Tibial nerve (tissue), 4 donors: ENCODE measurements around the gene PFKFB4. TPM values are rescaled to one million over a fixed set of nuclear protein-coding genes. Genes with fewer than 3 reads are reported as not detected.
"Not testable (repeated sequence)": the region's sequence is repeated elsewhere in the genome, so short reads cannot be mapped to it uniquely, and the experiment has no call there.

Experiments used
- DNase-seq, 2 donors: peaks; one replicate each; pipeline ENCODE4 v3.0.0-alpha.2; 2019; ENCODE audit warnings: low spot score in 2 of 2
- H3K27ac ChIP-seq, 4 donors: fragments of 200-600 bp; sonication (generic) in 3 of 4; one replicate each; pipeline ENCODE4 v1.5.1; 2017 to 2019; ENCODE audit warnings: mild to moderate bottlenecking in 1 of 4
- H3K27me3 ChIP-seq, 2 donors: fragments of 200-600 bp; sonication (generic) in 1 of 2; one replicate each; pipeline versions ENCODE4 v1.5.1 to v1.6.0; 2017 to 2019
- H3K36me3 ChIP-seq, 3 donors: fragments of 200-600 bp; sonication (generic); one replicate each; pipeline ENCODE4 v1.5.1; 2018 to 2019
- H3K4me1 ChIP-seq, 4 donors: fragments of 200-600 bp; sonication (generic) in 3 of 4; one replicate each; pipeline ENCODE4 v1.5.1; 2017 to 2019
- H3K4me3 ChIP-seq, 4 donors: fragments of 200-600 bp; sonication (generic) in 3 of 4; one replicate each; pipeline ENCODE4 v1.5.1; 2017 to 2019; ENCODE audit warnings: mild to moderate bottlenecking in 1 of 4, moderate library complexity in 1 of 4
- H3K9me3 ChIP-seq, 4 donors: fragments of 200-600 bp; sonication (generic) in 3 of 4; one replicate each; pipeline ENCODE4 v1.5.1; 2017 to 2019
- EP300 ChIP-seq, 2 donors: sonication (generic); formaldehyde crosslinking; IDR thresholded peaks; one replicate each; pipeline ENCODE4 v1.6.1; 2017; ENCODE audit warnings: antibody characterized with exemption in 2 of 2, mild to moderate bottlenecking in 1 of 2
- POLR2A ChIP-seq, 2 donors: fragments of 450-650 bp; IDR thresholded peaks; one replicate each; pipeline ENCODE4 v1.6.1; 2017; ENCODE audit warnings: antibody characterized with exemption in 2 of 2, mild to moderate bottlenecking in 2 of 2, moderate library complexity in 2 of 2
- WGBS, 2 donors: methylation state at CpG; one replicate each; pipeline ENCODE4 v1.1.5; 2018; 5-methylcytosine and 5-hydroxymethylcytosine counted together
- total RNA-seq, 4 donors: library from RNA; depleted of rRNA; stranded (reverse); fragments of >200 nt; gene quantifications; one replicate each; pipeline ENCODE4 v1.1.0, GENCODE V29; 2016
- TF ChIP-seq, protein P1 (sequence below), 5 experiments: fragments of 200-600 bp in 3 of 5; fragments of 450-650 bp in 2 of 5; sonication (generic) in 3 of 5; IDR thresholded peaks; one replicate each; pipeline ENCODE4 v1.5.1; 2016 to 2019; ENCODE audit warnings: antibody characterized with exemption in 5 of 5, mild to moderate bottlenecking in 3 of 5, moderate library complexity in 2 of 5

The PFKFB4 gene
- total RNA-seq, 4 donors from 2014 or later: 2.2 to 9.0 (median 7.6) TPM

- Histone ChIP-seq H3K9me3 (no peaks in the 10 kb centered on the region), H3K36me3 (peaks cover 0 to 77% (median 4%) of the 10 kb centered on the region in 3 donors), H3K4me3 (no peak overlapping the region), H3K27me3 (no peaks in the 10 kb centered on the region), H3K4me1 (no peaks in the 10 kb centered on the region), H3K27ac (no peak overlapping the region)
- TF ChIP-seq EP300 (IDR thresholded peaks at IDR 0.05) (no peak), POLR2A (IDR thresholded peaks at IDR 0.05) (no peak)
- TF ChIP-seq, protein P1, sequence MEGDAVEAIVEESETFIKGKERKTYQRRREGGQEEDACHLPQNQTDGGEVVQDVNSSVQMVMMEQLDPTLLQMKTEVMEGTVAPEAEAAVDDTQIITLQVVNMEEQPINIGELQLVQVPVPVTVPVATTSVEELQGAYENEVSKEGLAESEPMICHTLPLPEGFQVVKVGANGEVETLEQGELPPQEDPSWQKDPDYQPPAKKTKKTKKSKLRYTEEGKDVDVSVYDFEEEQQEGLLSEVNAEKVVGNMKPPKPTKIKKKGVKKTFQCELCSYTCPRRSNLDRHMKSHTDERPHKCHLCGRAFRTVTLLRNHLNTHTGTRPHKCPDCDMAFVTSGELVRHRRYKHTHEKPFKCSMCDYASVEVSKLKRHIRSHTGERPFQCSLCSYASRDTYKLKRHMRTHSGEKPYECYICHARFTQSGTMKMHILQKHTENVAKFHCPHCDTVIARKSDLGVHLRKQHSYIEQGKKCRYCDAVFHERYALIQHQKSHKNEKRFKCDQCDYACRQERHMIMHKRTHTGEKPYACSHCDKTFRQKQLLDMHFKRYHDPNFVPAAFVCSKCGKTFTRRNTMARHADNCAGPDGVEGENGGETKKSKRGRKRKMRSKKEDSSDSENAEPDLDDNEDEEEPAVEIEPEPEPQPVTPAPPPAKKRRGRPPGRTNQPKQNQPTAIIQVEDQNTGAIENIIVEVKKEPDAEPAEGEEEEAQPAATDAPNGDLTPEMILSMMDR (IDR thresholded peaks at IDR 0.05): no peak
- 82 to 95% methylated on average over 5 of the region's 5 CpGs for WGBS, 2 donors
- no peak for DNase-seq
Observed at GRCh38 chr3:48536785-48537184, 19.8 kb downstream of the PFKFB4 start.

- H3K36me3 ChIP-seq: peaks cover 0 to 77% (median 4%) of the 10 kb centered on the region in 3 donors
- DNase-seq: no peak
- no peak overlapping the region for H3K4me3 ChIP-seq
- H3K27me3 ChIP-seq: no peaks in the 10 kb centered on the region
- H3K4me1 ChIP-seq: no peaks in the 10 kb centered on the region
- WGBS, 2 donors: 84 to 89% methylated on average over 19 of the region's 19 CpGs
- no peak for TF ChIP-seq EP300 (IDR thresholded peaks at IDR 0.05)
- TF ChIP-seq, protein P1 (IDR thresholded peaks at IDR 0.05): no peak
- TF ChIP-seq POLR2A (IDR thresholded peaks at IDR 0.05): no peak
- no peaks in the 10 kb centered on the region for H3K9me3 ChIP-seq
- no peak overlapping the region for H3K27ac ChIP-seq
Observed at GRCh38 chr3:48536116-48536515, 20.5 kb downstream of the PFKFB4 start.

DNA sequence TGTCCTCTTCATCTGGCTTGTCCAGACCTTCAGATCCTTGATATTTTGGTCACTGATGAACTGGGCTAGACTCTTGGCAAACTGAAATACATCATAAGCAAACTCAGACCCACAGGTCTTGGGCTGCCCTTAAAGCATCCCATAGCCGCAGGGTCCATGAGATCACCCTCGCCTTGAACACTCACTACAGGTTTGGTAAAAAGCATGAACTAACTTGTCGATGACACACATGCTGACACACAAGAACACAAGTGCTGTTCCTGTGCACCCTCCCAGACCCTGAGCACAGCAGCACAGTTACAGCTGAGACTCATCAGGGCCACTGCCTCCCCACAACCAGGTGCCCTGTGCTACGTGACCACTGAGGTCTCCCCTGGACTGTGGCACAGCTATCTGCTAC is 21.0 kb downstream of the PFKFB4 start:
- Histone ChIP-seq H3K4me1 (no peaks in the 10 kb centered on the region), H3K27ac (no peak overlapping the region), H3K9me3 (no peaks in the 10 kb centered on the region), H3K4me3 (no peak overlapping the region), H3K36me3 (peaks cover 0 to 77% (median 4%) of the 10 kb centered on the region in 3 donors), H3K27me3 (no peaks in the 10 kb centered on the region)
- no peak for TF ChIP-seq EP300 (IDR thresholded peaks at IDR 0.05)
- TF ChIP-seq, protein P1 (IDR thresholded peaks at IDR 0.05): no peak
- TF ChIP-seq POLR2A (IDR thresholded peaks at IDR 0.05): no peak
- DNase-seq: no peak
- WGBS, 2 donors: 93 to 95% methylated on average over 4 of the region's 4 CpGs

- Histone ChIP-seq H3K4me3 (no peak overlapping the region), H3K27me3 (no peaks in the 10 kb centered on the region), H3K27ac (no peak overlapping the region), H3K4me1 (no peaks in the 10 kb centered on the region), H3K36me3 (peaks cover 0 to 65% (median 7%) of the 10 kb centered on the region in 3 donors), H3K9me3 (no peaks in the 10 kb centered on the region)
- WGBS, 2 donors: 83 to 84% methylated on average over 2 of the region's 2 CpGs
- TF ChIP-seq EP300 (IDR thresholded peaks at IDR 0.05) (no peak), POLR2A (IDR thresholded peaks at IDR 0.05) (no peak)
- TF ChIP-seq, protein P1 (IDR thresholded peaks at IDR 0.05): no peak
- no peak for DNase-seq
Observed at GRCh38 chr3:48532977-48533337, 23.6 kb downstream of the PFKFB4 start.

DNA sequence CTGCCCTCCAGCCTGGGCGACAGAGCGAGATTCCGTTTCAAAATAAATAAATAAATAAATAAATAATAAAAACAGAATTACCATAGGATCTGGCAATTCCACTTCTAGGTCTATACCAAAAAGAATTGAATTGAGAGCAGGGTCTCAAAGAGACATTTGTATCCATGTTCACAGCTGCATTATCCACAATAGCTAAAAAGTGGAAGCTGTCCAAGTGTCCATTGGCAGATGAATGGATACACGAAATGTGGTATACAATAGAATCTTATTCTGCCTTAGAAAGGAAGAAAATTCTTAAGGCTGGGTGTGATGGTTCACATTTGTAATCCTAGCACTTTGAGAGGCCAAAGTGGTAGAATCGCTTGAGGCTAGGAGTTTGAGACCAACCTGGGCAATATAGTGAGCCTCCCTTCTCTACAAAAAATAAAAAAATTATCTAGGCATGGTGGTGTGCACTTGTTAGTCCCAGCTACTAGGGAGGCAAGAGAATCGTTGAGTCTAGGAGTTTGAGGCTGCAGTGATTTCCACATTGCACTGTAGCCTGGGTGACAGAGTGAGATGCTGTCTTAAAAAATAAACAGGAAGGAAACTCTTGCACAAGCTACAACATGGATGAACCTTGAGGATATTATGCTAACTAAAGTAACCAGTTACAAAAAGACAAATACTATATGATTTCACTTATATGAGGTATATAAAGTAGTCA is 24.2 kb downstream of the PFKFB4 start:
- 57 to 59% methylated on average over 6 of the region's 6 CpGs for WGBS, 2 donors
- H3K4me3 ChIP-seq: no peak overlapping the region
- no peak overlapping the region for H3K27ac ChIP-seq
- no peaks in the 10 kb centered on the region for H3K9me3 ChIP-seq
- TF ChIP-seq, protein P1 (IDR thresholded peaks at IDR 0.05): no peak
- no peak for TF ChIP-seq EP300 (IDR thresholded peaks at IDR 0.05)
- TF ChIP-seq POLR2A (IDR thresholded peaks at IDR 0.05): no peak
- H3K27me3 ChIP-seq: no peaks in the 10 kb centered on the region
- peaks cover 0 to 65% (median 10%) of the 10 kb centered on the region in 3 donors for H3K36me3 ChIP-seq
- no peak for DNase-seq
- no peaks in the 10 kb centered on the region for H3K4me1 ChIP-seq

DNA sequence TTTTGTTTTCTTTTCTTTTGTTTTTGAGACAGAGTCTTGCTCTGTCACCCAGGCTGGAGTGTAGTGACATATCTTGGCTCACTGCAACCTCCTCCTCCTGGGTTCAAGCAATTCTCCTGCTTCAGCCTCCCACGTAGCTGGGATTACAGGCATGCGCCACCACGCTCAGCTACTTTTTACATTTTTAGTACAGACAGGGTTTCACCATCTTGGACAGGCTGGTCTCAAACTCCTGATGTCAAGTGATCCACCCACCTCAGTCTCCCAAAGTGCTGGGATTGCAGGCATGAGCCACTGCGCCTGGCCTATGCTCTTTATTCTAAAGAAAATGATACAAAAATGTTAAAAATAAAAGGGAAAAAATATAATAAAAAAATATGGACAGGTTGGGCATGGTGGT is 25.9 kb downstream of the PFKFB4 start:
- 91 to 93% methylated on average over 4 of the region's 4 CpGs for WGBS, 2 donors
- not testable (repeated sequence) for H3K4me1 ChIP-seq, H3K9me3 ChIP-seq, H3K27me3 ChIP-seq, H3K4me3 ChIP-seq, H3K27ac ChIP-seq, DNase-seq
- peaks cover 0 to 61% (median 10%) of the 10 kb centered on the region in 3 donors for H3K36me3 ChIP-seq
